ENCODE data around the gene ACSF3.

DNA sequence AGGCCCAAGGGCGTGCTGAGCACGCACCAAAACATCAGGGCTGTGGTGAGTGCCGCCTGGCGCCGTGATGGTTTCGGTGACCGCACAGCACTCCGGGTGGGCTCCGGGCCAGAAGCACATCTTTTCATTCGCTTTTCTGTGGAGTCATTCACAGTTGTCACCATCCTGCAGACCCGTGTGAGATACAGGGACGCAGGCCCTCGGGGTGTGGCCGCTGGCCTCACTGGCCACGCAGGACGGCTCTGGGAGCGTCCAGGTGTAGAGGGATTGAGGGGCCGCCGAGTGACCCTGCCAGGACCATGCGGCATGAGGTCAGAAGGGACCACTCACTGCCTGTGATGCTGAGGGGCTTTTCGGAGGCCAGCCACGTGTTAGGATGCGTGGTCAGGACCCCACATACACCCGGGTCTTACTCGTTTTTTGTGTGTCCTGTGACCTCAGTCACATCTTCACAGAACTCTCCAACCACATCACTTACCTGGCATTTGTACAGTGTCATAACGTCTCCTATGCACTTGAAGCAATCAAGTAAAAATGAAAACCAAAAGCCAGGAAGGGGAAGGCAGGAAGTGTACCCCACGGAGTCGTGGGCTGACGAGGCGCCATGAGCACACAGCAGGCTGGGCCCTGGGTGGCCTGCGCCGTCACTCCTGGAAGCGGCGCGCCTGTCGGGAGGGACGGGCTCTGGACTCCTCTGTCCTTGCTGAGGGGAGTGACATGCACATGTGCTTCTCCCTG lies 7.8 kb downstream of the ACSF3 start:
- TF ChIP-seq, protein P1, sequence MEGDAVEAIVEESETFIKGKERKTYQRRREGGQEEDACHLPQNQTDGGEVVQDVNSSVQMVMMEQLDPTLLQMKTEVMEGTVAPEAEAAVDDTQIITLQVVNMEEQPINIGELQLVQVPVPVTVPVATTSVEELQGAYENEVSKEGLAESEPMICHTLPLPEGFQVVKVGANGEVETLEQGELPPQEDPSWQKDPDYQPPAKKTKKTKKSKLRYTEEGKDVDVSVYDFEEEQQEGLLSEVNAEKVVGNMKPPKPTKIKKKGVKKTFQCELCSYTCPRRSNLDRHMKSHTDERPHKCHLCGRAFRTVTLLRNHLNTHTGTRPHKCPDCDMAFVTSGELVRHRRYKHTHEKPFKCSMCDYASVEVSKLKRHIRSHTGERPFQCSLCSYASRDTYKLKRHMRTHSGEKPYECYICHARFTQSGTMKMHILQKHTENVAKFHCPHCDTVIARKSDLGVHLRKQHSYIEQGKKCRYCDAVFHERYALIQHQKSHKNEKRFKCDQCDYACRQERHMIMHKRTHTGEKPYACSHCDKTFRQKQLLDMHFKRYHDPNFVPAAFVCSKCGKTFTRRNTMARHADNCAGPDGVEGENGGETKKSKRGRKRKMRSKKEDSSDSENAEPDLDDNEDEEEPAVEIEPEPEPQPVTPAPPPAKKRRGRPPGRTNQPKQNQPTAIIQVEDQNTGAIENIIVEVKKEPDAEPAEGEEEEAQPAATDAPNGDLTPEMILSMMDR (IDR thresholded peaks at IDR 0.05; ENCODE audit: low read length), result no peak
- TF ChIP-seq EZH2 (IDR thresholded peaks at IDR 0.05; ENCODE audit: borderline replicate concordance, low read length), result no peak

Data from OCI-LY1 (cell line).